Activated T-cell treated with anti-CD3 and anti-CD28 coated beads for 1 hour (primary cell): Measurements from ENCODE around the gene INTS2.
"Not testable (repeated sequence)": the region's sequence is repeated elsewhere in the genome, so short reads cannot be mapped to it uniquely, and the experiment has no call there.

ENCODE experiments used
- DNase-seq: peaks from one replicate; pipeline ENCODE4 v3.0.0-alpha.2; 2020; ENCODE audit warnings: low read depth

INTS2 gene

DNA sequence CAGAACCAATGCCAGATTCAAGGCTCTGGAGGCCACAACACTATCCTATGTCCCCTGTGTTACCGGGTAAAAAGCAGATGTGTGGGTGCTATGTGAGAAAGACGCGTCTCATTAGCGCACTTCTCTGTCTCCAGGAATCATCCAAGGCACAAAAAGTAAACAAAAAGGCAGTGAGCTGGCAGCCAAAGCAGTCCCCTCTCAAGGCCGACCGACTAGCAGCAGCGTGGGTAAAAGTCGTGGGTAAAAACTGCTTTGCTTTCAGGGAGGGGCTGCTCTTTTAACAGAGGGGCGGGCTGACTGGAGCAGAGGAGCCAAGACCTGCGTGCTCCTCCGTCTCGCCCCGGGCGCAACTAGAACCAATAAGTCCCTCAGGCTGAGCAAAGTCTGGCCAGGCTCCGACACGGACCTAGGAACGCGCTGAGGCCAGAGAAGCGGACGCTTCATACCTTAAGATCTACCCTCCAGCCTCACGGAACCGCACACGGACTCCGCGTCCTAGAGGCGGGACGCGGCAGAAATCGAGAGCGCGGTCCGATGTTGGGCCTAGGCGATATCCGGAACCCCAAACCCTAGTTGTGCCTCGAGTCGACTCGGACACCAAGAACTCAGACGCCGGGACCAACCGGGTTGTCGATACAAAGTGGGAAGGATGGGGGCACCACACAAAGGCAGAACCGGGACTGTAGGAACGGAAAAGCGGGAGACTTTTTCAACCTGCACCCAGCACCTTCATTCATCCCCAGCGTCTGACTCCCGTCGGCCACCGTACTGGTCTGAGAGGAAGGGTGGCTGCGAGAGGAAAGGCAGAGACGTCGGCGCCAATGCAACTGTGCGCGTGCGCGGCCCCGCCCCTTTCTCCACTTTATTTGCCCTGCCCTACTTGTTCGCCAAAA, at the start of gene INTS2:
TSS of gene INTS2 (minus strand) at position 775 of the 893 bp plus-strand sequence. CDS start 1,338 bp downstream, outside the sequence.
- DNase-seq = peak; percentile 97

- DNase-seq = no peak
Measured at GRCh38 chr17:61974115-61974514, 46.3 kb upstream of the INTS2 start.

- no peak for DNase-seq
Measured at GRCh38 chr17:61972311-61972710, 44.5 kb upstream of the INTS2 start.

DNA sequence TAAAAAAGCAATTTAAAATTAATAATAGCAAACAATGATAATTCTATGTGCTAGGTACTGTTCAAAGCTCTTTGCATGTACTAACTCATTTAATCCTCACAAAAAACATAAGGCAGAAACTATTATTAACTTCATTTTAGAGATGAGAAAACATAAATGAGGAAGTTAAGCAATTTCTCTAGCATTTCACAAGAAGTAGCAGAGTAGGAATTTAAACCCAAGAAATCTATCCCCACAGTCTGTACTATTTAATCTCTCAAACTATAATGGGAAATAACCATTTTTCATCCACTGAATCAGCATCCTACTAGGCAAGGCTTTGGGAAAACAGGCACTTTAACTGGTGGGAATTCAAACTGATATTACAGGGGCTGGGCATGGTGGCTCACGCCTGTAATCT, 42.2 kb upstream of the INTS2 start:
- no peak for DNase-seq

GRCh38 chr17:61968757-61969156, 41.0 kb upstream of the INTS2 start:
- DNase-seq = no peak

GRCh38 chr17:61967729-61968128, 39.9 kb upstream of the INTS2 start:
- DNase-seq = no peak

DNA sequence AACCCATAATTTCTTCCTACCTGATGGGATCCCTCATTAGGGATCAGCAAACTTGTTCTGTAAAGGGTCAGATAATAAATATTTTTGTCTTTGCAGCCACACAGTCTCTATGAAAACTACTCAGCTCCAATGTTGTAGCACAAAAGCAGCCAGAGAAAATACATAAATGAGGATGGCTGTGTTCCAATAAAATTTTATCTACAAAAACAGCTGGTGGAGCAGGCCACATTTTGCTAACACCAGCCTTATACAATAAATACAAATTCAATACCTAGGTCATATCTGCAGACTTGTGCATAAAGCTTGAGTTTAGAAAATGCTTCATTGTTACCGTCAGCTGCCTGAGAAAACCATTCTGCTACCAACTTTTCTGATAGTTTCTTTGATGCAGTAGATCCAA, 38.4 kb upstream of the INTS2 start:
- DNase-seq = no peak

- no peak for DNase-seq
Measured at GRCh38 chr17:61955619-61956018, 27.8 kb upstream of the INTS2 start.

- DNase-seq = no peak
Measured at GRCh38 chr17:61947367-61948078, 19.7 kb upstream of the INTS2 start.

DNA sequence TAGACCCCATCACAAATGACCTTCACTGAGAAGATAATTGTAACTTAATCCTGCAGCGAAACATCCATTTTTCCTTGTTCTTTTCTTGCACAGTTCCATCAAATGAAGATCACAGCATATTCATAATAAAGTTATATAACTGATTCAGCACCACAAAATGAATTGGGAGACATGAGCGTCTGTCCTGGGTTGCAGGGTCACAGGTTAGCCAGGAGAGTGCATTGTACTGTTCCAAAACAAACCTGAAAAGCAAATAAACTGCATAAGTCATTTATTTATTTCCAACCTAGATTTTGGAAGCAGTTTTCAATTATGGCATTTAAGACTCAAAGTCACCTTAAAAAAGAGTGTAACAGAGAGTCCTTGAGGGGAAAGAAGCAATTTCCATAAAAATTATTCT, 18.6 kb upstream of the INTS2 start:
- no peak for DNase-seq

GRCh38 chr17:61943117-61943516, 15.3 kb upstream of the INTS2 start:
- DNase-seq = no peak

GRCh38 chr17:61942085-61942484, 14.3 kb upstream of the INTS2 start:
- no peak for DNase-seq

- DNase-seq = no peak
Measured at GRCh38 chr17:61928101-61928436, 287 bp upstream of the INTS2 start.

- DNase-seq = no peak
Measured at GRCh38 chr17:61926826-61927207, 965 bp downstream of the INTS2 start.

DNA sequence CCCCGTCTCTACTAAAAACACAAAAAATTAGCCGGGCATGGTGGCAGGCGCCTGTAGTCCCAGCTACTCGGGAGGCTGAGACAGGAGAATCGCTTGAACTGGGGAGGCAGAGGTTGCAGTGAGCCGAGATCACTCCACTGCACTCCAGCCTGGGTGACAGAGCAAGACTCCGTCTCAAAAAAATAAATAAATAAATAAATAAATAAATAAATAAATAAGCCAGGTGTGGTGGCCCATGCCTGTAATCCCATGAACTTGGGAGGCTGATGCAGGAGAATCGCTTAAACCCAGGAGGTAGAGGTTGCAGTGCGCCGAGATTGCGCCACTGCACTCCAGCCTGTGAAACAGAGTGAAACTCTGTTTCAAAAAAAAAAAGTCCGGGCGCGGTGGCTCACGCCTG, 12.6 kb downstream of the INTS2 start:
- DNase-seq = not testable (repeated sequence)

GRCh38 chr17:61908292-61909037, 19.3 kb downstream of the INTS2 start:
- DNase-seq = no peak

GRCh38 chr17:61907361-61907760, 20.4 kb downstream of the INTS2 start:
- DNase-seq = no peak

DNA sequence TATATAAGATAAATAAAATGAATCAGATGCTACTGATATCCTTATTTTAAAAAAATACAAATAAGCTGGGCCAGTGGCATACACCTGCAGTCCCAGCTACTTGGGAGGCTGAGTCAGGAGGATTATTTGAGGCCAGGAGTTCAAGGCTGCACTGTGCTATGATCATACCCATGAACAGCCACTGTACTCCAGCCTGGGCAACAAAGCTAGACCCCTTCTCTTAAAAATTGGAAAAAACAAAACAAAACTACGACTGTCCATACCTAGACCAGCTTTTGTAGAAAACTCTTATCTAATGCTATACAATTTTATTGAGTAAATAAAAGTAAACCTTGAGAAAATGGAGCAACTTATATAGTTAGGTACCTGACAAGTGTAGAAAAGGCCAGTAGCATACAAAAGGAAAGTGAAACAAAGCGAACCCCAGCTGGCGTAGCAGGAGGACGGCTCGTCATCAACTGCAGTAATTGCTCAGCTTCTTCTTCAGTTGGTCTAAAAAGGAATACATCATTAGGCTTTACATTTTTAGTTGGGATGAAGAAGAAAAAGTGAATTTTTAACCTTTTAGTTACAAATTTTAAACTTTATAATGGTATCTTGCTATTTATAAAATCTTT, 23.6 kb downstream of the INTS2 start:
- DNase-seq = no peak

GRCh38 chr17:61903251-61903650, 24.5 kb downstream of the INTS2 start:
- no peak for DNase-seq

DNA sequence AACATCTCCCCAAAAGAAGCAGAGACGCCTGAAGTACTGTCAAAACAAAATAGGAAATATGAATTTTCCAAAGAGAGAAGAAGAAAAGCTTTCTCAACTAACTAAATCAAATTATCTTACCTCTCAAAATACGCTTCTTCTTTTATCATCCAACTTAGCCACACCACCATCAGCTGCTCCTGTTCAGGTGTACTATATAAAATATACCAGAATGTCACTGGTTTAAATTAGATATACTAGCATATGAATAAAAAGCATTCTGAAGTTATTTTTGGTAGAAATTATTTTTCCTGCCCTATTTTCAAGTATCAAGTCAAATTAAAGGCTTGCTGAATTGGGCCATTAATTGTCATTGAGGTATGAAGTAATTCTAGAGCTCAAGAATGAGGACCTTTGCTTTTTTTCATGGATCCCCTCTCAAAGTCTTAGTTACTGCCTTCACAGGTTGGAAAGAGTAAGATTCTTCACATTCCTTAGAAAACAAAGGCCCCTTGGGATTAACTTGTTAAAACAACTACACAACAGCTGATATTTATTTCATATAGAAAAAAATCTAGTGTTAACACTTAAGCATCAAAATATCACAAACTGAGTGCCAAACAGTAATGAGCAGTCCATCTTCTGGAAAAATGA, 30.1 kb downstream of the INTS2 start:
- DNase-seq = no peak

DNA sequence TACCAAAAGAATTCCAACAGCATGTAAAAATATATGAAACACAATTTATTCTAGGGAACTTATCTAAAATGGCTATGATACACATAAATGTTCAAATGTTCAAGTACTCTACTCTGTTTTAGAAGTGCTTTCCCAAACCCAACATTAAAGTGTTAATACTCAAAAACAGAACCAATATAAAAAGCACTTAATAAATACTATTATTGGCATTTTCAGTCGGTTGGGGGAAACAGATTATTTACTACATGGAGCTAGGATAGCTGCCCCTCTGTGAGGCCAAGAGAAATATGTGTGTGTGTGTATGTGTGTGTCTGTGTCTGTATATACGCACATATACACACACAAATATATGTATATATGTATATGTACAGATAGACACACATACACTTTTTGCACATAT, 32.4 kb downstream of the INTS2 start:
- no peak for DNase-seq

DNA sequence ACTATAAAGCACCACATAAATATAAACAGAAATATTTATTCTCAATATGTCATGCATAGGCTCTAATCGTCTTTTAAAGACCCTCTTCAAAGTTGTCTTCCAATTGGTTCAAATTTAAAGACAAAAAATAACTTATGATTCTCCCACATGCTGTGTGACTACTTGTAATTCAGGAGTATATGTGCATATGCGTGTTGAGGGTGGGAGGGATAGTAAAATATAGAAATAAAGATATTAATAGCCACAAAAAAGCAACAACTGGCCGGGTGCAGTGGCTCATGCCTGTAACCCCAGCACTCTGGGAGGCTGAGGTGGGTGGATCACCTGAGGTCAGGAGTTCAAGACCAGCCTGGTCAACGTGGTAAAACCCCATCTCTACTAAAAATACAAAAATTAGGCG, 33.5 kb downstream of the INTS2 start:
- not testable (repeated sequence) for DNase-seq
